GM12874 (cell line): ENCODE measurements around the gene ARHGEF25.

ENCODE experiments used
- TF ChIP-seq, protein P1 (sequence below): IDR thresholded peaks from 2 replicates; pipeline ENCODE4 v1.5.1; 2011; ENCODE audit warnings: low read depth, mild to moderate bottlenecking, control low read depth, low read length, moderate library complexity; ENCODE audit not compliant: insufficient read depth

ARHGEF25 gene

GRCh38 chr12:57582440-57582839, 28.8 kb upstream of the ARHGEF25 start:
- TF ChIP-seq, protein P1, sequence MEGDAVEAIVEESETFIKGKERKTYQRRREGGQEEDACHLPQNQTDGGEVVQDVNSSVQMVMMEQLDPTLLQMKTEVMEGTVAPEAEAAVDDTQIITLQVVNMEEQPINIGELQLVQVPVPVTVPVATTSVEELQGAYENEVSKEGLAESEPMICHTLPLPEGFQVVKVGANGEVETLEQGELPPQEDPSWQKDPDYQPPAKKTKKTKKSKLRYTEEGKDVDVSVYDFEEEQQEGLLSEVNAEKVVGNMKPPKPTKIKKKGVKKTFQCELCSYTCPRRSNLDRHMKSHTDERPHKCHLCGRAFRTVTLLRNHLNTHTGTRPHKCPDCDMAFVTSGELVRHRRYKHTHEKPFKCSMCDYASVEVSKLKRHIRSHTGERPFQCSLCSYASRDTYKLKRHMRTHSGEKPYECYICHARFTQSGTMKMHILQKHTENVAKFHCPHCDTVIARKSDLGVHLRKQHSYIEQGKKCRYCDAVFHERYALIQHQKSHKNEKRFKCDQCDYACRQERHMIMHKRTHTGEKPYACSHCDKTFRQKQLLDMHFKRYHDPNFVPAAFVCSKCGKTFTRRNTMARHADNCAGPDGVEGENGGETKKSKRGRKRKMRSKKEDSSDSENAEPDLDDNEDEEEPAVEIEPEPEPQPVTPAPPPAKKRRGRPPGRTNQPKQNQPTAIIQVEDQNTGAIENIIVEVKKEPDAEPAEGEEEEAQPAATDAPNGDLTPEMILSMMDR, result no peak

DNA sequence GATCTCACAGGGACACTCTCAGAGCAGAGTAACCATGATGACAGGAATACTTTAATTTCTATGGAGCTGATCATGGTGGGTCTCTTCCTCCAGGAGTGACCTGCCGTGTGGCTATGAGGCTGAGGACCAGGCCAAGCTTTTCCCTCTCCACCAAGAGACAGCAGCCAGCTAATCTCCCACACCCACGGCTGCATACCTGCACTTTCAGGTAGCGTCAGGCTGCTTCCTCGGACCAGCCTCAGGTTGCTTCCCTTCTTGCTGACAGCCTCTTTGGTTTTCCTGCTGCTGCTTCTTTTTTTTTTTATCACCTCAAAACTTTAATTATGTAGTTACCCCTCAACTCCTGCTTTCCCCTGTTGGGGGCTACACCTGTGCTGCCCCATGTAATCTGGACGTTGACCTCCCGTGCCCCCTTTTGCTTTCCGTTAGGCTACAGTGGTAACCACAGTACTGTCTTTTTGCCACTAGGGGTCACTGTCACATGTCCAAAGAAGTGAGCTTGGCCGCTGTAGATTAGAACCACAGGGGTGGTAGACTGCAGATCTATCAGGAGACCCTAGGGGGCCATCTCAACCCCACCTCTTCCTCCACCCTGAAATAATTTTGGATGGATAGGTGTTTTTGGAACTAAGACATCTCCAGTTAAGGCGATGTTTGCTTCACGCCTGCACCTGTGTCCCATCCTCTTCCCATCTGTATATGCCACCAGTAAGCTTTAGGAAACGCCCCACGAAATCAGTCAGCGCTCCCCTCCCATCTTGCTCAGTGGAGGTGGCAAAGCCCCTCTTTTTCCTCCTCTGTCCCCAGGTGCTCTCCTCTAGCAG, 28.0 kb upstream of the ARHGEF25 start:
- TF ChIP-seq, protein P1, result peak; percentile 89

DNA sequence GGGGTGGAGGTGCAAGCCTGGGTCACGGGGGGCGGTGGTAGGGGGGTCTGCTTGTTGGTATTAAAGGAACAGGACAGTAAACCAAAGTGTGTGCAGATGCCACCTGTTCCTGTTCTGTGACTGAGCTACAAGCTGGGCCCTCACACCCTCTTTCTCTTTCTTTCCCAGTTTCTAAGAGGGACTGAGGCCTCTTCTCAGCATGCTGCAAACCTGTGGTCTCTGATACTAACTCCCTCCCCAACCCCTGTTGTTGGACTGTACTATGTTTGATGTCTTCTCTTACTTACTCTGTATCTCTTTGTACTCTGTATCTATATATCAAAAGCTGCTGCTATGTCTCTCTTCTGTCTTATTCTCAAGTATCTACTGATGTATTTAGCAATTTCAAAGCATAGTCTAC, 27.2 kb upstream of the ARHGEF25 start:
- TF ChIP-seq, protein P1, result no peak

DNA sequence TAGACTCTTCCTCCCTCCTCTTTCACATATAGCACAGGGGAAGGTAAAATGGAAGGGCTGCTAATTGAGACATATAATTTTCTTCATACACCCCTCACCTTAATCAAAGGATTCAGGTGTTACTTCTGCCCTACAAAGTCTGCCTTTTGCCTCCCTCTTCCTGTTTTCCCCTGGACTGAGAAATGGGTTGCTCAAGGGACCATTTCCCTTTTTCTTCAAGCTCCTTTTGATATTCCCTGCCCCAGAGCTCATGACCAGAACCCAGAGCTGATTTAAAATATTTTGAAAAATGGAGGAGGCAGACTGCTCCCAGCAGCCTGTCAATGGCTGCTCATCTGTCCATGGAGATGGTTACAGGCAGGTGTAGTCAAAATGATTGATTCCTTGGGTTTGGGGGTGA, 26.5 kb upstream of the ARHGEF25 start:
- TF ChIP-seq, protein P1, result no peak

- TF ChIP-seq, protein P1, result no peak
Observed at GRCh38 chr12:57585156-57585555, 26.1 kb upstream of the ARHGEF25 start.

- TF ChIP-seq, protein P1, result no peak
Observed at GRCh38 chr12:57586128-57586527, 25.1 kb upstream of the ARHGEF25 start.

- TF ChIP-seq, protein P1, result no peak
Observed at GRCh38 chr12:57586832-57587429, 24.3 kb upstream of the ARHGEF25 start.
